SK-N-SH (cell line): ENCODE measurements around the gene HOMER1. TPM values are rescaled to one million over a fixed set of nuclear protein-coding genes. Genes with fewer than 3 reads are reported as not detected.

ENCODE experiments used
- CTCF ChIA-PET: fragments of 300-600, 350-600 bp; formaldehyde crosslinking; extraction: SDS; loops from one replicate; lab custom pipeline; 2021; lab: Yijun Ruan, JAX
- POLR2A ChIA-PET: fragments of 350-600 bp; sonication (Branson Sonifier 250); formaldehyde crosslinking; extraction: SDS; loops from one replicate; lab custom pipeline; 2020; ENCODE audit warnings: antibody characterized with exemption, inconsistent platforms; lab: Yijun Ruan, JAX
- DNase-seq: peaks from one replicate; pipeline ENCODE4 v3.0.0; 2012
- H2AFZ ChIP-seq: fragments of 200-600 bp; sonication (generic); 2 replicates; pipeline ENCODE4 v1.8.1; 2016; ENCODE audit warnings: antibody characterized with exemption, mild to moderate bottlenecking, low read depth
- H3F3A ChIP-seq: fragments of 200-600 bp; sonication (generic); replicated peaks from 2 replicates; pipeline ENCODE3; 2016; ENCODE audit warnings: antibody characterized with exemption, mild to moderate bottlenecking; ENCODE audit not compliant: insufficient read depth
- H3K27ac ChIP-seq, 2 experiments: fragments of 200-500 bp in 1 of 2; fragments of 200-600 bp in 1 of 2; sonication (Bioruptor generic) in 1 of 2; sonication (generic), shearing (Covaris generic) in 1 of 2; 2 replicates each; pipeline versions ENCODE4 v1.5.1 to v1.6.1; 2014 to 2016; ENCODE audit warnings: low read depth in 2 of 2, inconsistent platforms in 1 of 2, low read length in 1 of 2, mild to moderate bottlenecking in 1 of 2, mixed read lengths in 1 of 2
- H3K27me3 ChIP-seq: fragments of 200-600 bp; sonication (generic), shearing (Covaris generic); 2 replicates; pipeline ENCODE4 v1.6.1; 2016; ENCODE audit warnings: mixed run types; ENCODE audit not compliant: insufficient read depth
- H3K36me3 ChIP-seq, 2 experiments: fragments of 200-500 bp in 1 of 2; fragments of 200-600 bp in 1 of 2; sonication (Bioruptor generic) in 1 of 2; sonication (generic) in 1 of 2; replicated peaks in 1 of 2; 2 replicates each; pipeline versions ENCODE3 to v1.5.1; 2014 to 2016; ENCODE audit warnings: low read length in 1 of 2, mild to moderate bottlenecking in 1 of 2; ENCODE audit not compliant: insufficient read depth in 2 of 2, control insufficient read depth in 1 of 2
- H3K4me1 ChIP-seq, 2 experiments: fragments of 200-500 bp in 1 of 2; fragments of 200-600 bp in 1 of 2; sonication (Bioruptor generic) in 1 of 2; sonication (generic), shearing (Covaris generic) in 1 of 2; 2 replicates each; pipeline versions ENCODE4 v1.5.1 to v1.6.1; 2014 to 2016; ENCODE audit warnings: low read depth in 1 of 2, low read length in 1 of 2, mixed run types in 1 of 2; ENCODE audit not compliant: insufficient read depth in 2 of 2, control insufficient read depth in 1 of 2
- H3K4me2 ChIP-seq: fragments of 200-600 bp; sonication (generic), shearing (Covaris generic); 2 replicates; pipeline ENCODE4 v1.6.1; 2017; ENCODE audit warnings: mixed run types
- H3K4me3 ChIP-seq, 2 experiments: fragments of 200-500 bp in 1 of 2; fragments of 200-600 bp in 1 of 2; sonication (Bioruptor generic) in 1 of 2; sonication (generic), shearing (Covaris generic) in 1 of 2; 2 replicates each; pipeline versions ENCODE4 v1.5.1 to v1.8.1; 2014 to 2016; ENCODE audit warnings: low read depth in 2 of 2, inconsistent platforms in 1 of 2, low read length in 1 of 2, mild to moderate bottlenecking in 1 of 2, mixed read lengths in 1 of 2, moderate library complexity in 1 of 2
- H3K79me2 ChIP-seq: fragments of 200-600 bp; sonication (generic); 2 replicates; pipeline ENCODE4 v1.8.1; 2017; ENCODE audit warnings: mild to moderate bottlenecking; ENCODE audit not compliant: insufficient read depth
- H3K9ac ChIP-seq: fragments of 200-600 bp; sonication (generic); 2 replicates; pipeline ENCODE4 v1.6.1; 2017; ENCODE audit warnings: mixed run types
- H3K9me2 ChIP-seq: fragments of 200-600 bp; sonication (generic); 2 replicates; pipeline ENCODE4 v1.6.1; 2017; ENCODE audit warnings: mixed run types
- H3K9me3 ChIP-seq: fragments of 200-600 bp; sonication (generic); 2 replicates; pipeline ENCODE4 v1.6.1; 2017; ENCODE audit warnings: mixed run types, mild to moderate bottlenecking, moderate library complexity
- H4K20me1 ChIP-seq: fragments of 200-600 bp; sonication (generic); 2 replicates; pipeline ENCODE4 v1.6.1; 2017; ENCODE audit warnings: mild to moderate bottlenecking, mixed run types; ENCODE audit not compliant: insufficient read depth
- CTCF ChIP-seq: fragments of 200-600 bp; sonication (generic); IDR thresholded peaks from 2 replicates; pipeline ENCODE4 v1.6.1; 2017; ENCODE audit warnings: antibody characterized with exemption, mild to moderate bottlenecking, moderate library complexity
- EP300 ChIP-seq, 2 experiments: IDR thresholded peaks; 2 replicates each; pipeline versions ENCODE4 v1.4.0 to v1.6.1; 2012; ENCODE audit warnings: borderline replicate concordance in 1 of 2, low read depth in 1 of 2, low read length in 1 of 2
- EZH2phosphoT487 ChIP-seq: fragments of 200-600 bp; sonication (generic); IDR thresholded peaks from 2 replicates; pipeline ENCODE4 v1.6.1; 2017; ENCODE audit warnings: low read depth, mixed run types, mild to moderate bottlenecking, antibody characterized with exemption, moderate library complexity, borderline replicate concordance
- FOXJ3 ChIP-seq: sonication (generic); formaldehyde crosslinking; IDR thresholded peaks from 2 replicates; pipeline ENCODE4 v1.5.1; 2020; ENCODE audit warnings: mild to moderate bottlenecking, missing genetic modification reagents
- GABPA ChIP-seq: IDR thresholded peaks from 2 replicates; pipeline ENCODE4 v1.4.0; 2012; ENCODE audit warnings: low read depth, mild to moderate bottlenecking
- MXI1 ChIP-seq: IDR thresholded peaks from 2 replicates; pipeline ENCODE4 v1.6.1; 2012; ENCODE audit warnings: mild to moderate bottlenecking, low read depth, low read length, improper control_type of control experiment
- NFIC ChIP-seq: IDR thresholded peaks from 2 replicates; pipeline ENCODE4 v1.4.0; 2012; ENCODE audit warnings: borderline replicate concordance
- NRF1 ChIP-seq: IDR thresholded peaks from 2 replicates; pipeline ENCODE4 v1.6.1; 2012; ENCODE audit warnings: low read depth, mild to moderate bottlenecking, low read length
- PBX3 ChIP-seq: IDR thresholded peaks from 2 replicates; pipeline ENCODE4; 2012
- RCOR1 ChIP-seq: fragments of 150-350 bp; IDR thresholded peaks from 2 replicates; pipeline ENCODE4 v1.6.1; 2017; ENCODE audit warnings: antibody characterized with exemption, low read length
- WGBS: methylation state at CpG from one replicate; pipeline ENCODE4 v1.1.6; 2017; ENCODE audit warnings: low lambda C conversion rate; 5-methylcytosine and 5-hydroxymethylcytosine counted together
- polyA plus RNA-seq, 3 experiments: library from polyadenylated mRNA; depleted of rRNA; stranded (reverse); fragments of >200 nt; gene quantifications; 2 replicates each; pipeline ENCODE4 v1.2.3, GENCODE V29; 2012
- TF ChIP-seq, protein P1 (sequence below): IDR thresholded peaks from 2 replicates; pipeline ENCODE4 v1.4.0; 2012; ENCODE audit warnings: low read depth, borderline replicate concordance

The HOMER1 gene
- polyA plus RNA-seq, 1 of the 3 experiments (the other 2 are of a cell fraction) = 2.2 TPM

GRCh38 chr5:79474367-79475151 lies 39.4 kb downstream of the HOMER1 start (continued):
- TF ChIP-seq NRF1 (no peak), GABPA (no peak), RCOR1 (no peak), NFIC (no peak), CTCF (no peak), EP300 (IDR thresholded peaks at IDR 0.05; ENCODE audit: borderline replicate concordance in 1 of 2, low read depth in 1 of 2, low read length in 1 of 2) (no peak)

DNA sequence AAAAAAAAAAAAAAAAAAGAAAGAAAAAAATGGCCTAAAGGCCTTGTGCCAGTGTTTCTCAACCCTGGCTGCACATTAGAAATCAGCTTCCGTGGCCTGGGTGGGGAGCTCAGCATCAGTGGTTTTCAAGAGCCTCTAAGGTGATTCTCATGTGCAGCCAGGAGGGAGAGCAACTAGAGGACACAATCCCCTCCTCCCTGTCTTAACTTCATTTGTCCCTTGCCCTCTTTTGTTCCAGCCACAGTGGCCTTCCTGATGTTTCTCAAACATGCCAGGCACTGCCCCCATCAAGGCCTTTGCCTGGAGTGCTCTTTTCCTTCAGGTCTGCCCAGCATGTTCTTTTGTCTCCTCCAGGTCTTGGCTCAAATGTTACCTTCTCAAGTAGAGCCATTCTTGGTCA lies 42.4 kb downstream of the HOMER1 start:
- DNase-seq = no peak
- Histone ChIP-seq H2AFZ (no peak overlapping the region), H3K9ac (no peak overlapping the region), H3K4me1 (no peaks in the 10 kb centered on the region; a peak in 3 of 4 replicates), H4K20me1 (no peaks in the 10 kb centered on the region), H3K9me3 (no peaks in the 10 kb centered on the region), H3K36me3 (no peaks in the 10 kb centered on the region), H3K79me2 (peaks cover 8% of the 10 kb centered on the region; the same call in 1 of the 2 replicates), H3K27me3 (no peaks in the 10 kb centered on the region), H3K27ac (no peak overlapping the region), H3K4me3 (no peak overlapping the region)
- WGBS = 100% methylated on average over 1 of the region's 1 CpG
- POLR2A ChIA-PET = no interaction called here
- no peak for TF ChIP-seq FOXJ3 (CRISPR knock-in tag)
- no peak for TF ChIP-seq EZH2phosphoT487
- no peak for TF ChIP-seq MXI1
- no peak for TF ChIP-seq PBX3
- TF ChIP-seq, protein P1, sequence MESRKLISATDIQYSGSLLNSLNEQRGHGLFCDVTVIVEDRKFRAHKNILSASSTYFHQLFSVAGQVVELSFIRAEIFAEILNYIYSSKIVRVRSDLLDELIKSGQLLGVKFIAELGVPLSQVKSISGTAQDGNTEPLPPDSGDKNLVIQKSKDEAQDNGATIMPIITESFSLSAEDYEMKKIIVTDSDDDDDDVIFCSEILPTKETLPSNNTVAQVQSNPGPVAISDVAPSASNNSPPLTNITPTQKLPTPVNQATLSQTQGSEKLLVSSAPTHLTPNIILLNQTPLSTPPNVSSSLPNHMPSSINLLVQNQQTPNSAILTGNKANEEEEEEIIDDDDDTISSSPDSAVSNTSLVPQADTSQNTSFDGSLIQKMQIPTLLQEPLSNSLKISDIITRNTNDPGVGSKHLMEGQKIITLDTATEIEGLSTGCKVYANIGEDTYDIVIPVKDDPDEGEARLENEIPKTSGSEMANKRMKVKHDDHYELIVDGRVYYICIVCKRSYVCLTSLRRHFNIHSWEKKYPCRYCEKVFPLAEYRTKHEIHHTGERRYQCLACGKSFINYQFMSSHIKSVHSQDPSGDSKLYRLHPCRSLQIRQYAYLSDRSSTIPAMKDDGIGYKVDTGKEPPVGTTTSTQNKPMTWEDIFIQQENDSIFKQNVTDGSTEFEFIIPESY = no peak
- TF ChIP-seq CTCF = no peak
- TF ChIP-seq, all 33 proteins: peak for 0
- H3F3A ChIP-seq = no peaks in the 10 kb centered on the region
- H3K4me2 ChIP-seq = no peak overlapping the region
- CTCF ChIA-PET = no interaction called here
- H3K9me2 ChIP-seq = no peaks in the 10 kb centered on the region
